ENCODE data around the gene FAM193B. TPM values are rescaled to one million over a fixed set of nuclear protein-coding genes. Genes with fewer than 3 reads are reported as not detected.
A peak's percentile ranks its signal among the peaks of the same experiment; 100 is the strongest.

The FAM193B gene
- total and polyA plus RNA-seq, 9 of the 15 experiments (the other 6 are each of a cell fraction or from before 2014, with no cell fraction given) = 4.4 to 76.4 (median 37.3) TPM

DNA sequence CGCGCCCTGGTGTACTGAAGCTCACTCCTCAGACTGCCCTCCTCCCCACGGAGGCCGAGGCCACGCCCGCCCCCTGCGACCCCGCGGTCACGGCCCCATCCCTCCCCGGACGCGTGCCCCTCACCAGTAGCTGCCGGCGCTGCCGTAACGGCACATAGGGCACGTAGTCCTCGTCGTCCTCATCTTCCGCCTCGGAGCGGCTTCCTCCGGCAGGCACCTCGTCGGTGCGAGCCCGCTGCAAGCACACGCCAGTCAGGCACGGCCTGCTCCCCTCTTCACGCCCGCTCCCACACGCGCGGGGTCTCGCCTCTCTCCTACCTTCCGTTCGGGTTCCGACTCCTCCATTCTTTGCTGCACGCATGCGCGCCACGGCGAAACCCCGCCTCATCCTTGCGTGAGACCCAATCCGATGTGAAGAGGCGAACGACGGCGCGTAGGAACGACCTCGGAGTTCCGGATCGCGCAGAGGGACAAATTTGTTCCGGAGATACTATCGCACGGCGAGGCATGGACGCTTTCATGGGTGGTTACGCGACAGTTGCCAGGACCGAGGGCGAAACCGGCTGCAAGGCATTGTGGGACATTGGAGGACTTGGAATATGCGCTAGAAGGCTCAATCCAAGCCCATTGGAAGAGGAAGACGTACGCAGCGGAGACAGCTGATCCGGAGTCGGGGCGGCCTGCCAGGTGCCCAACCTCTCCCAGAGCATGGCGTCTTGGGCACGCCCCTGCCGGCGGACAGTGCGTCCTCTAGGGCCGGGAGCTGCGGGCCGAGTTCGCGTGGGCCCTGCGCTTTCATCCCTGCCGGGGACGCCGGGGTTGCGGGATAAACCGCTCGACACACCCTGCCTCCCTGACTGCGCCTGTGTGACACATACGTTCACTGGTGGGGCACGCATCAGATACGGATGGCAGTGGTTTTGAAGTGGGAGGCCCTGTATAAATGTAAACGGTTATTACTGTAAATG lies 37.5 kb downstream of the FAM193B start, which contains the start of gene DDX41 (continued):
- TF ChIP-seq, protein P1, sequence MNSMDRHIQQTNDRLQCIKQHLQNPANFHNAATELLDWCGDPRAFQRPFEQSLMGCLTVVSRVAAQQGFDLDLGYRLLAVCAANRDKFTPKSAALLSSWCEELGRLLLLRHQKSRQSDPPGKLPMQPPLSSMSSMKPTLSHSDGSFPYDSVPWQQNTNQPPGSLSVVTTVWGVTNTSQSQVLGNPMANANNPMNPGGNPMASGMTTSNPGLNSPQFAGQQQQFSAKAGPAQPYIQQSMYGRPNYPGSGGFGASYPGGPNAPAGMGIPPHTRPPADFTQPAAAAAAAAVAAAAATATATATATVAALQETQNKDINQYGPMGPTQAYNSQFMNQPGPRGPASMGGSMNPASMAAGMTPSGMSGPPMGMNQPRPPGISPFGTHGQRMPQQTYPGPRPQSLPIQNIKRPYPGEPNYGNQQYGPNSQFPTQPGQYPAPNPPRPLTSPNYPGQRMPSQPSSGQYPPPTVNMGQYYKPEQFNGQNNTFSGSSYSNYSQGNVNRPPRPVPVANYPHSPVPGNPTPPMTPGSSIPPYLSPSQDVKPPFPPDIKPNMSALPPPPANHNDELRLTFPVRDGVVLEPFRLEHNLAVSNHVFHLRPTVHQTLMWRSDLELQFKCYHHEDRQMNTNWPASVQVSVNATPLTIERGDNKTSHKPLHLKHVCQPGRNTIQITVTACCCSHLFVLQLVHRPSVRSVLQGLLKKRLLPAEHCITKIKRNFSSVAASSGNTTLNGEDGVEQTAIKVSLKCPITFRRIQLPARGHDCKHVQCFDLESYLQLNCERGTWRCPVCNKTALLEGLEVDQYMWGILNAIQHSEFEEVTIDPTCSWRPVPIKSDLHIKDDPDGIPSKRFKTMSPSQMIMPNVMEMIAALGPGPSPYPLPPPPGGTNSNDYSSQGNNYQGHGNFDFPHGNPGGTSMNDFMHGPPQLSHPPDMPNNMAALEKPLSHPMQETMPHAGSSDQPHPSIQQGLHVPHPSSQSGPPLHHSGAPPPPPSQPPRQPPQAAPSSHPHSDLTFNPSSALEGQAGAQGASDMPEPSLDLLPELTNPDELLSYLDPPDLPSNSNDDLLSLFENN (IDR thresholded peaks at IDR 0.05; ENCODE audit: low read depth in 2 of 2, low read length in 2 of 2) = no peak
- TF ChIP-seq SIN3A (IDR thresholded peaks at IDR 0.05; ENCODE audit: borderline replicate concordance in 2 of 2, control insufficient read depth in 1 of 2, low read depth in 2 of 2, low read length in 2 of 2) (peak; percentile 91 to 94), SP1 (CRISPR knock-in tag; IDR thresholded peaks at IDR 0.05) (peak; percentile 90), GABPB1 (CRISPR knock-in tag; IDR thresholded peaks at IDR 0.05) (peak; percentile 88), CXXC5 (CRISPR knock-in tag; IDR thresholded peaks at IDR 0.05) (peak; percentile 98), POLR2H (tag; IDR thresholded peaks at IDR 0.05; ENCODE audit: low read depth) (no peak; the same call in 1 of the 2 replicates), RB1 (IDR thresholded peaks at IDR 0.05; ENCODE audit: low read depth) (no peak), RFX1 (IDR thresholded peaks at IDR 0.05) (peak; percentile 82), NELFE (IDR thresholded peaks at IDR 0.05; ENCODE audit: insufficient read depth, insufficient read length) (no peak)
- TF ChIP-seq, protein P2, sequence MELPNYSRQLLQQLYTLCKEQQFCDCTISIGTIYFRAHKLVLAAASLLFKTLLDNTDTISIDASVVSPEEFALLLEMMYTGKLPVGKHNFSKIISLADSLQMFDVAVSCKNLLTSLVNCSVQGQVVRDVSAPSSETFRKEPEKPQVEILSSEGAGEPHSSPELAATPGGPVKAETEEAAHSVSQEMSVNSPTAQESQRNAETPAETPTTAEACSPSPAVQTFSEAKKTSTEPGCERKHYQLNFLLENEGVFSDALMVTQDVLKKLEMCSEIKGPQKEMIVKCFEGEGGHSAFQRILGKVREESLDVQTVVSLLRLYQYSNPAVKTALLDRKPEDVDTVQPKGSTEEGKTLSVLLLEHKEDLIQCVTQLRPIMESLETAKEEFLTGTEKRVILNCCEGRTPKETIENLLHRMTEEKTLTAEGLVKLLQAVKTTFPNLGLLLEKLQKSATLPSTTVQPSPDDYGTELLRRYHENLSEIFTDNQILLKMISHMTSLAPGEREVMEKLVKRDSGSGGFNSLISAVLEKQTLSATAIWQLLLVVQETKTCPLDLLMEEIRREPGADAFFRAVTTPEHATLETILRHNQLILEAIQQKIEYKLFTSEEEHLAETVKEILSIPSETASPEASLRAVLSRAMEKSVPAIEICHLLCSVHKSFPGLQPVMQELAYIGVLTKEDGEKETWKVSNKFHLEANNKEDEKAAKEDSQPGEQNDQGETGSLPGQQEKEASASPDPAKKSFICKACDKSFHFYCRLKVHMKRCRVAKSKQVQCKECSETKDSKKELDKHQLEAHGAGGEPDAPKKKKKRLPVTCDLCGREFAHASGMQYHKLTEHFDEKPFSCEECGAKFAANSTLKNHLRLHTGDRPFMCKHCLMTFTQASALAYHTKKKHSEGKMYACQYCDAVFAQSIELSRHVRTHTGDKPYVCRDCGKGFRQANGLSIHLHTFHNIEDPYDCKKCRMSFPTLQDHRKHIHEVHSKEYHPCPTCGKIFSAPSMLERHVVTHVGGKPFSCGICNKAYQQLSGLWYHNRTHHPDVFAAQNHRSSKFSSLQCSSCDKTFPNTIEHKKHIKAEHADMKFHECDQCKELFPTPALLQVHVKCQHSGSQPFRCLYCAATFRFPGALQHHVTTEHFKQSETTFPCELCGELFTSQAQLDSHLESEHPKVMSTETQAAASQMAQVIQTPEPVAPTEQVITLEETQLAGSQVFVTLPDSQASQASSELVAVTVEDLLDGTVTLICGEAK (IDR thresholded peaks at IDR 0.05) = peak; percentile 59; the same call in 1 of the 2 replicates
- TF ChIP-seq, protein P2 (CRISPR knock-in tag; IDR thresholded peaks at IDR 0.05) = no peak

All from K562 (cell line).